Endometrium (tissue), 2 donors: ENCODE measurements around the gene MAPK8IP3.

Experiments used
- FAIRE-seq: peaks from 2 replicates; lab custom pipeline; 2012; peaks lifted over from hg19 to GRCh38; lab: Jason Lieb, UNC
- donor health status: control.
- donor health status: control.

The MAPK8IP3 gene

DNA sequence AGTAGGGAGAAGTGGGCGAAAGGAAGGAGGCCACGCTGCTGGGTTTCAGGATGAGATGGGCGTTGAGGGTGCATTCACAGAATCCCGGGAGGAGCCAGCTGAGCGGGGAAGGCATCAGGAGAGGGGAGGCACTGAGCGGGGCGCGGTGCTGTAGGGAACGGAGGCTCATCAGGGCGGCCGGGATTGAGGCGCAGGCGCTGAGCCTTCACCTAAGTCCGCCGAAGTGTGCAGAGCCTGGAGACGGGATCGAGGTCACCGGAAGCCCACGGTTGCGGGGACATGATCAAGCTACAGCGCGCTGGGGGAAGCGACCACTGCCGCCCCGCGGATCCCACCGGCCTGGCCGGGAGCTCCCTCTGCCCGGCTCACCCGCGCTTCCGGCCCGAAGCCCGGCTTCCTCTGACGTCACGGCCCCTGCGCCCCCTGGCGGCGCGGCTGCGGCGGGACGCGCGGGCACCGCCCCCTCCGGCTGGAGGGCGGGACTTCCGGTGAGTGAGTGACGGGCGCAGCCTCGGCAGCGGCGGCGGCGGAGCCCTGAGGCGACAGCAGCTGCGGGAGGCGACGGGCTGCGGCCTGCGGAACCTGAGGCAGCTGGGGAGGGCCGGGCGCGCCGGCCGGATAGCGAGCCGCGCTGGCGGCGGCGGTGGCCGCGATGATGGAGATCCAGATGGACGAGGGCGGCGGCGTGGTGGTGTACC is at the start of gene MAPK8IP3:
Gene MAPK8IP3, plus strand, starts transcription at position 508 of the 698 bp plus-strand sequence. Its CDS starts 145 bp downstream, at position 653.
- FAIRE-seq, result no peak

GRCh38 chr16:1656808-1657617 is 49.0 kb upstream of the MAPK8IP3 start:
- FAIRE-seq, result no peak

- no peak for FAIRE-seq
Measured at GRCh38 chr16:1657841-1658240, 48.2 kb upstream of the MAPK8IP3 start.

- FAIRE-seq, result no peak
Measured at GRCh38 chr16:1659031-1659430, 47.0 kb upstream of the MAPK8IP3 start.

DNA sequence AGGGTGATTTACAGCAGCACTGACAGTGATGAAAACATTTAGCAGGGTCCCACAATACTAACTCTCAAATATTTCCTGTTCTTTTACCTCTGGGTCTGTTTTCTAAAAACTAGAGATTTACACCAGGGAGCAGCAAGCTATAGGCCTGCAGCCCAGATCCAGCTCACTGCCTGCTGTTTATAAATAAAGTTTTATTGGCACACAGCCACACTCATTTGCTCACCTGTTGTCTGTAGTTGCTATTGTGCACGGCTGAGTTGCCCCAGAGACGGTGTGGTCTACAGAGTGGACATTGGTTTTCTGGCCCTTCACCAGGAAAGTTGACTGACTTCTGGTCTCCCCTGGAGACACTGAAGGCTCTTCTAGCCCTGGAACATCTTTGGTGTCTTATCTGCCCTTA is 44.2 kb upstream of the MAPK8IP3 start:
- FAIRE-seq, result no peak

- no peak for FAIRE-seq
Measured at GRCh38 chr16:1662543-1662942, 43.5 kb upstream of the MAPK8IP3 start.

DNA sequence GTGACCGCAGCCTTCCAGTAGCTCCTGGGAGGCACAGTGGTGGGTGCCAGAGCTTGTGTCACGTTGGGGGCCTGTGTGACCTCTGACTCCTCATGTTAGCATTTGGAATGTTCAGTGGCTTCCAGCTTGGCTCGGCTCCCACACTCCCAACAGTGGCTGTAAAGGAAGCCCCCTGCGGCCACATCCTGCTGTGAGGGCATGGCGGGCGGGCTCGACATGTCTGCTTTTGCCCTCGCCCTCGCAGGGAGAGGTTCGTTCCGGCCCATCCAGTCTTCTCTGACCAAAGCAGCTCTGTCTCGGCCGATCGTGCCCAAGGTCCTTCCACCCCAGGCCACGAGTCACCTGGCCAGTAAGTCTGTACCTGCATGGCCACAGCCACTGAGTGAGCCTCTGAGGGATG is 40.2 kb upstream of the MAPK8IP3 start:
- FAIRE-seq, result no peak

DNA sequence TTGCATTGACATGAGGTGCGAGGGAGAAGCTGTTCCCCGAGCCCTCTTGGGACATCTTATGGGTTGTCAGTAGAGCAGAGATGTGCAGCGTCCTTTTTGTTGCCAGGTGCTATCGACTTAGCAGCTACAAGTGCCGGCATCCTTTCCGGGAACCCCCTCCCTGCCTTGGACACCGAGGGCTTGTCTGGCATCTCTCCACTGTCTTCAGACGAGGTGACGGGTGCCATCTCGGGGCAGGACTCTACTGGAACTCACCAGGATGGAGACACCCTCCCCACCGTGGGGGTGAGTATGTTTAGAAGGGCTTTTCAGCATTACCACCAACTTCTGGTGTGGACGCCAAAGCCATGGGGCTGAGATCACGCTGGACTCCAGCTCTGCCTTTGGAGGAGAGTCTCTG is 39.7 kb upstream of the MAPK8IP3 start:
- FAIRE-seq, result no peak

DNA sequence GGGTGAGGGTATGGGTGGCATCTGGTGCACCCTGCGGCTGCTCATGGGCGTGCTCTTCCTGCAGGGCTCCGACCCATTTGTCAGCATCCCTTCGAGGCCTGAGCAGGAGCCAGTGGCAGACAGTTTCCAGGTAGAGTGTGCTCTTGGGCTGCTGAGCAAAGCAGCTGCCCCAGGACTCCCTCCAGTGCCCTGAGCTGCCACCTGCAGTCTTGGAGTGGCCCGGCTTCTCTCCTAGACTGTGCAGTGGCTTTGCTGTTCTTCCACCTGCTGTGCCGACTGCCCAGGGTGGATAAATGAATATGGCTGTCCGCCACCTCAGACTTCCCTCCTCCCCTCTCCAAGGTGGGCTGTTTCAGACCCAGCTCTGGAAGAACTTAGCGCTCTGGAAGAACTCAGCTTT is 38.7 kb upstream of the MAPK8IP3 start:
- FAIRE-seq, result no peak

GRCh38 chr16:1667916-1668315 is 38.1 kb upstream of the MAPK8IP3 start:
- FAIRE-seq, result no peak

DNA sequence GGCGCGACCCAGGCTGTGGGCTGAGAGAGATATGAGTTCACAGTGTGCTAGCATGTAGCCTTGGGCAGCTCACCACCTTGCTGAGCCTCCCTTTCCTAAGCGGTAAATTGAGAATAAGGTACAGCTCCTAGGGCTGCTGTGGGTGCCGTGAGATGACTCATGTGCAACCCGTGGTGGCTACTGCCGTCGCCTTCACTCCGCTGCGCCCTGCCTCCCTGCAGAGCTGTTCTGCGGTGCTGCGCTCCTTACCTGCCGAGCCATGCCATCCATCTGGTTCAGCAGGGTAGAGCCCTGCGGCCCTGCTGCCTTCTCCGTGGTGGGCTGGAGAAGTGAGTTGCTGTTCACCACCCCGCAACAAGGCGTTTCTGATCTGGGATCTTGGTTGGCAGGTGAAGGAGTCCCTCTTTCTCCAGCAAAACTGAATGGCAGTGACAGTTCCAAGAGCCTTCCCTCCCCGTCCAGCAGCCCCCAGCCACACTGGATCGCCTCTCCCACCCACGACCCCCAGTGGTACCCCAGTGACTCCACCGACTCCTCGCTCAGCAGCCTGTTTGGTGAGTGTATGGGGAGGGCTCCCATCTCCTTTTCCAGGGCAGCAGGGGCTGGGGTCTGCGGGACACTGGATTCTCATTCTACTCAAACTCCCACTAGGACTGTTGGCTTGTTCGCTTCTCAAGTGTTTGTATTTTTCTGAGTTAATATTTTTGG is 37.2 kb upstream of the MAPK8IP3 start:
- no peak for FAIRE-seq

DNA sequence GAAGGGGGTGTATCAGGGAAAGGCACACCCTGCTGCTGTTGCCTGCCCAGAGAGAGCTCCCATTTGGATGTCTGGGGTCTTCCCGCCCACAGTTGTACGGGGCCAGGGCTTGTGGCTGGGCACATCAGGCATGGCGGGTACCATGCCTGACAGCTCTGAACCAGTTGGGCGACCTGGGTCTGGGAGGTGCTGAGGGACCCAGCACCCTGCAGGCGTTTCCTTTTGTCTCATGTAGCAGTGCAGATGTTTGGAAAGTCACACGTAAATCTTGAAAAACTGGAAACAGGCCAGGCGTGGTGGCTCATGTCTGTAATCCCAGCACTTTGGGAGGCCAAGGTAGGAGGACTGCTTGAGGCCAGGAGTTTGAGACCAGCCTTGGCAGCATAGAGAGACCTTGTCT is 36.3 kb upstream of the MAPK8IP3 start:
- FAIRE-seq, result no peak

- FAIRE-seq, result no peak
Measured at GRCh38 chr16:1670371-1670770, 35.6 kb upstream of the MAPK8IP3 start.

DNA sequence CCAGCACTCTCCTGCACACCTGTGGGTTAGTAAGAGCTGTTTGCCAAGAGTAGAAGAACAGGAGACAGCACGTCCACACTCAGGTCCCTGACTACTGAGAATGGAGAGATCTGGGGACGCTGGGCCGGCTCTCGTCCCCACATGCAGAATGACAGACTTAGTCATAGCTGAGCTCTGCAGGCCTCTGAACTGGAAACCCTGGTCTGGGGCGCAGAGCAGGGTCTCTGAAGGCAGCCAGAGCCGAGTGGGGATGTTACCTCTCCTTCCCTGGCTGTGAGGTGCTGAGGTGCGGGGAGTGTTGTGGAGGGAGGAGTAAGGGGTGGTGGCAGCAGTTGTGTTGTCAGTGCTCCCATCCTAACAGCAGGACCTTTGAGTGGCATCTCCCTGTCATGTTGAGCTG is 35.1 kb upstream of the MAPK8IP3 start:
- FAIRE-seq, result no peak

DNA sequence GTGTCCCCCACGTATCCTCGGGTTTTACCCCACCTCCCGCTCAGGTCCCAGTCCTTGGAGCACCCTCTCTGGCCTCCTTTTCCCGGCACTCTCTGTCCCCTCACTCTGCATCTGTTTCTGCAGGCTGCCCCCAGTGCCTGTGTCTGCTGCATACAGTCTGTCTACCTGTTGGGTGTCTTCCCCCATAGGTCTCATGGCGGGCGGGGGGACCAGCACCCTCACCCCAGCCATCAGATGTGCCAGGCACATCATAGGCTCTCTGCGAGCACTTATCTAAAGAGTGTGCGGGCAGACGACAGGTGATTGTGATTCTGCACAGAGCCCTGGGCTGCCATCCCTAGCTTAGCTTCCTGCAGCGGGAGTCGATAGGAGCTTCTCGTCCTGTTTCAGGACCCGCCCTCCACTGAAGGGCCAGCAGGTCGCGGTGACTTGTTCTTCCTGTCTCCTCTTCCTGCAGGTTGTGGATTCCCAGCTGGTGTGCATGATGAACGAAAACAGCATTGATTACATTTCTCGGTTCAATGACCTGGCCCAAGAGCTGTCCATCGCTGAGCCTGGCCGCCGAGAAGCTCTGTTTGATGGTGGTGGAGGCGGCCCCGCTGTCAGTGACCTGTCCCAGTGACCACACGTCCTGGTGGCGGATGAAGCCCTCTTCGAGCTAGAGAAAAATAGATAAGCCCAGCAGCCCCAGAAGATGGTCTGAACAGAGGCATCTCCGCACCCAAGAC is 32.4 kb upstream of the MAPK8IP3 start:
- FAIRE-seq, result no peak

- no peak for FAIRE-seq
Measured at GRCh38 chr16:1674306-1674705, 31.7 kb upstream of the MAPK8IP3 start.

- FAIRE-seq, result no peak
Measured at GRCh38 chr16:1674751-1675664, 31.0 kb upstream of the MAPK8IP3 start.

- no peak for FAIRE-seq
Measured at GRCh38 chr16:1676661-1677060, 29.3 kb upstream of the MAPK8IP3 start.

DNA sequence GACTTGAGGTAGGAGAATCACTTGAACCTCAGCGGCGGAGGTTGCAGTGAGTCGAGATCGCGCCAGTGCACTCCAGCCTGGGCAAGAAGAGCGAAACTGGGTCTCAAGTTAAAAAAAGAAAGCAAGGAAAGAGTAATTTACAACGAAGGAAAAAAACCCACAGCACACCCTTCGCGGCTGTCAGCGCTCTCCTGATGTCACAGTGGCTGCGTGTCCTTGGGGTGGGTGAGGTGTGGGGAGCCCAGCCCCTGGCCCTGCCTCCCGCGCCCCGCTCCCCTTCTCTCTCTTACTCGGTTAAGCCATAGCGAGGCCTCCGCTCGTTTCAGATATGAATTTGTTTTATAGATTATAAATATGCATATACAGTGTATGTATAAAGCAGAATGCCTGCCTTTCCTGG is 28.7 kb upstream of the MAPK8IP3 start:
- FAIRE-seq, result no peak

- FAIRE-seq, result no peak
Measured at GRCh38 chr16:1677942-1678499, 28.0 kb upstream of the MAPK8IP3 start, which contains the start of gene JPT2. Gene JPT2 (plus strand): TSS chr16:1678279. CDS start chr16:1678313, 34 bp downstream.
